Measurements from ENCODE around the gene ACOXL.

DNA sequence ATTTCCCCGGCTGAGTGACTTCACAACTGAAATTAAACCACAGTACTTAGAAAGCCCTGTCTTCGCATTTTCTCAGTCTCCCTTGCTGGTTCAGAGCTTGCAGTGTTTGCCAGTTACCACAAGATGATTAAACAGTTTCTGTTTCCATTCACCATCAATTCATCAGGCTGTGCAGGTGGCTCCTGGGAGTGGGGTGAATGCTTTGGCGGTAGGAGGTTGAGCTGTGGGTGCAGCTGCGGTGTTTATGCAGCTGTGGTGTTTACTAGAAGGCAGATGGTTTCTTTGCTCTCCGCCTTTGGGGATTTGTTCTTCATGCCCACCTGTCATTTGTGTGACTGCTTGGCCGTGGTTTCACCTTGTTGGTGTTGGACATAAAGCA is 16.1 kb downstream of the ACOXL start:
- TF ChIP-seq, protein P1, sequence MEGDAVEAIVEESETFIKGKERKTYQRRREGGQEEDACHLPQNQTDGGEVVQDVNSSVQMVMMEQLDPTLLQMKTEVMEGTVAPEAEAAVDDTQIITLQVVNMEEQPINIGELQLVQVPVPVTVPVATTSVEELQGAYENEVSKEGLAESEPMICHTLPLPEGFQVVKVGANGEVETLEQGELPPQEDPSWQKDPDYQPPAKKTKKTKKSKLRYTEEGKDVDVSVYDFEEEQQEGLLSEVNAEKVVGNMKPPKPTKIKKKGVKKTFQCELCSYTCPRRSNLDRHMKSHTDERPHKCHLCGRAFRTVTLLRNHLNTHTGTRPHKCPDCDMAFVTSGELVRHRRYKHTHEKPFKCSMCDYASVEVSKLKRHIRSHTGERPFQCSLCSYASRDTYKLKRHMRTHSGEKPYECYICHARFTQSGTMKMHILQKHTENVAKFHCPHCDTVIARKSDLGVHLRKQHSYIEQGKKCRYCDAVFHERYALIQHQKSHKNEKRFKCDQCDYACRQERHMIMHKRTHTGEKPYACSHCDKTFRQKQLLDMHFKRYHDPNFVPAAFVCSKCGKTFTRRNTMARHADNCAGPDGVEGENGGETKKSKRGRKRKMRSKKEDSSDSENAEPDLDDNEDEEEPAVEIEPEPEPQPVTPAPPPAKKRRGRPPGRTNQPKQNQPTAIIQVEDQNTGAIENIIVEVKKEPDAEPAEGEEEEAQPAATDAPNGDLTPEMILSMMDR (IDR thresholded peaks at IDR 0.05) = no peak
- no peak for TF ChIP-seq POLR2A (IDR thresholded peaks at IDR 0.05)
